HL-60 (cell line): Measurements from ENCODE around the gene GAP43.

ENCODE experiments used
- DNase-seq, 2 experiments: peaks; one replicate each; pipeline ENCODE4 v3.0.0-alpha.2; 2010 to 2020; ENCODE audit warnings: low read depth in 1 of 2, low spot score in 1 of 2
- H3K27ac ChIP-seq: fragments of 250-450 bp; sonication (Bioruptor Pico); replicated peaks from 2 replicates; pipeline ENCODE4 v1.5.1; 2020; ENCODE audit warnings: mild to moderate bottlenecking, moderate library complexity
- H3K27me3 ChIP-seq: fragments of 250-450 bp; sonication (Bioruptor Pico); 2 replicates; pipeline ENCODE4 v1.5.1; 2021; ENCODE audit warnings: mild to moderate bottlenecking, moderate library complexity; ENCODE audit not compliant: insufficient read depth, poor library complexity, severe bottlenecking
- H3K4me3 ChIP-seq: replicated peaks from 2 replicates; pipeline ENCODE4 v1.5.1; 2011; ENCODE audit warnings: mild to moderate bottlenecking, control low read depth, low read length; ENCODE audit not compliant: insufficient read depth
- CTCF ChIP-seq: IDR thresholded peaks from one replicate; pipeline ENCODE4 v1.5.1; 2011; ENCODE audit warnings: low read length, control low read depth, inconsistent platforms; ENCODE audit not compliant: insufficient read depth
- GABPA ChIP-seq: IDR thresholded peaks from 2 replicates; pipeline ENCODE4 v1.6.1; 2012; ENCODE audit warnings: low read depth
- POLR2AphosphoS5 ChIP-seq: IDR thresholded peaks from 2 replicates; pipeline ENCODE4 v1.6.1; 2012; ENCODE audit warnings: low read depth
- REST ChIP-seq: IDR thresholded peaks from 2 replicates; pipeline ENCODE4 v1.6.1; 2012; ENCODE audit warnings: low read depth; ENCODE audit not compliant: insufficient replicate concordance
- SPI1 ChIP-seq: IDR thresholded peaks from 2 replicates; pipeline ENCODE4 v1.6.1; 2012; ENCODE audit warnings: low read depth, mild to moderate bottlenecking, borderline replicate concordance

GAP43 gene

GRCh38 chr3:115655761-115656282 lies 32.5 kb downstream of the GAP43 start:
- no peak for TF ChIP-seq REST
- TF ChIP-seq GABPA = no peak
- TF ChIP-seq POLR2AphosphoS5 = no peak
- no peak for TF ChIP-seq SPI1
- TF ChIP-seq CTCF = no peak
- Histone ChIP-seq H3K27ac (no peak overlapping the region), H3K27me3 (peaks cover 10% of the 10 kb centered on the region), H3K4me3 (no peak overlapping the region)
- DNase-seq = no peak

GRCh38 chr3:115657168-115657567 lies 33.9 kb downstream of the GAP43 start:
- DNase-seq = no peak
- H3K27me3 ChIP-seq = peaks cover 12% of the 10 kb centered on the region
- H3K4me3 ChIP-seq = no peak overlapping the region
- H3K27ac ChIP-seq = no peak overlapping the region
- no peak for TF ChIP-seq GABPA
- TF ChIP-seq CTCF = no peak
- TF ChIP-seq POLR2AphosphoS5 = no peak
- no peak for TF ChIP-seq REST
- no peak for TF ChIP-seq SPI1

- DNase-seq = no peak
- Histone ChIP-seq H3K4me3 (peak overlapping the region; percentile 58), H3K27ac (no peak overlapping the region), H3K27me3 (peaks cover 12% of the 10 kb centered on the region)
- no peak for TF ChIP-seq REST
- no peak for TF ChIP-seq POLR2AphosphoS5
- no peak for TF ChIP-seq CTCF
- TF ChIP-seq SPI1 = no peak
- TF ChIP-seq GABPA = no peak
These were observed 34.7 kb downstream of the GAP43 start for GRCh38 chr3:115658032-115658336.
